ENCODE data around the gene GPX7.
"Not testable (repeated sequence)": the region's sequence is repeated elsewhere in the genome, so short reads cannot be mapped to it uniquely, and the experiment has no call there.

GPX7 gene

DNA sequence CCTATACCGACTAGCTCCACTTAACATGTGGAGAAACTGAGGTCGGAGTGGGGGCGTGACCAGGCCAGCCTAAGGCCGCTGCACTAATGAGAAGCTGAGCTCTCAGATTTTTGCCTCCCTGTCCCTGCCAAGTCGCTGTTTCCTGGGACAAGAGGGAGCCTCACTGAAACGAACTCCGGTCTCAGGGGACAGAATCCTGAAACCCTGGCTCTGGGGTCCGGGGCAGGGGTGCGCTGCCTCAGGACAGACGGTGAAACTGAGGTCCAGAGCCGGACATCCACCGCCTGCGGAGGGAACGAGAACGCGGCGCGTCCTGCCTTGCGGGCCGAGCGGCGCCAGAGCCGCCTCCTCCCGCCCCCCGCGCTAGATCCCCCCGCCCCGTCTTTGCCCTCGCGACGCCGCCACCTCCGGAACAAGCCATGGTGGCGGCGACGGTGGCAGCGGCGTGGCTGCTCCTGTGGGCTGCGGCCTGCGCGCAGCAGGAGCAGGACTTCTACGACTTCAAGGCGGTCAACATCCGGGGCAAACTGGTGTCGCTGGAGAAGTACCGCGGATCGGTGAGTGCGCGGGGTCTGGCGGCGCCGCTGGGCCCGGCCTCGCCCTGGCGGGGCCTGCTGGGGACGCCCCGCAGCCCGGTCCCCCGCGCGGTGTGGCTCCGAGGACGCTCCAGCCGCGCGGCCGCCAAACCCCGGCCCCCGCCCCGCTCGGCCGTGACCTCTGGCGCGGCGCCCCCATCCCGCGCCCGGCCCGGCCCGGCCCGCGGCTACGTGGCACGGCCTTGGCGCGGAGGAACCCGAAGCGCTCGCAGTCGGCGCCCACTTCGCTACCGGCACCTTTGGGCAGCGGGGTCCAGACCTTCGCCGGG, at the start of gene GPX7:
Gene GPX7 (plus strand): TSS at position 381 of the 865 bp plus-strand sequence. CDS start 39 bp downstream, at position 420.
- peak; percentile 16 to 29 for DNase-seq

DNA sequence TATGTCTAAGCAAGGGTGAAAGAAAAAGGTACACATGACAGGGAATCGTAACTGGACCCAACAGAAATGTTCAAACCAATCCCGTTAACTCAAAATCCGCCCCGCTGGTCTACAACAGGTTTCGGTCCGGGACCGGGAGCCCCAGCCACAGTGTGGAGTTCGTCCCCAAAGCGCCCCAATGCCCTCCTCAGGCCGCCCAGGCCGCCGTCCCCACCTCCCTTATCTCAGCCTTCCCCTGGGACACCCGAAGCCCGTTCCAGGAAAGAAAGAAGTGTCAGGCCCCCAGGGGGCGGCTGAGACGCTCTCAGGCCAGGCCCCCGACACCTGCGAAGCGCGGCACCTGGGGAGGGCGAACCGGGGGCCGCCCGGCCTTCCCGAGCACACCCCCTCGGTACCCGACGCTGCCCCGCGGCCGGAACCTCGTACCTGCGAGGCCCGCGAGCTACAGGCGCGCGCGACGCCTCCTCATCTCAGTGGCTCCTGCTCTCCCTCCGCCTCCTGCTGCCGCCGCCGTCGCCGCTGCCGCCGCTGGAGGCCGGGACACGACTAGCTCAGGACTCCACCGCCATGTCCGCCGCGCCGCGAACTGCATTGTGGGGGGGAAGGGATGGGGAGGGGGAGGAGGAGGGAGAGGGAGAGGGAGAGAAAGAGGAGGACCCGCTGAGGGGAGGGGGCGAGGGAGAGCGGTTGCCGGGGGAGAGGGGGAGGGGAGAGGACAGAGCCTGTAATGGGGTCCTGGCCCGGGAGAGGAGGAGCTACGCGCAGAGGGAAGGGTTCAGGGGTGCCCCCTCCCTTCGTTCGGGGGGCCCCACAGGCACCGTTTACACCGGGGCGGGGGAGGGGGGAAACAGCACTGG, 49.4 kb upstream of the GPX7 start, which contains the start of gene TUT4:
Gene TUT4 (minus strand): TSS at position 588 of the 857 bp plus-strand sequence. CDS start 26,812 bp downstream, outside the sequence.
- DNase-seq = peak; percentile 79 to 86

DNA sequence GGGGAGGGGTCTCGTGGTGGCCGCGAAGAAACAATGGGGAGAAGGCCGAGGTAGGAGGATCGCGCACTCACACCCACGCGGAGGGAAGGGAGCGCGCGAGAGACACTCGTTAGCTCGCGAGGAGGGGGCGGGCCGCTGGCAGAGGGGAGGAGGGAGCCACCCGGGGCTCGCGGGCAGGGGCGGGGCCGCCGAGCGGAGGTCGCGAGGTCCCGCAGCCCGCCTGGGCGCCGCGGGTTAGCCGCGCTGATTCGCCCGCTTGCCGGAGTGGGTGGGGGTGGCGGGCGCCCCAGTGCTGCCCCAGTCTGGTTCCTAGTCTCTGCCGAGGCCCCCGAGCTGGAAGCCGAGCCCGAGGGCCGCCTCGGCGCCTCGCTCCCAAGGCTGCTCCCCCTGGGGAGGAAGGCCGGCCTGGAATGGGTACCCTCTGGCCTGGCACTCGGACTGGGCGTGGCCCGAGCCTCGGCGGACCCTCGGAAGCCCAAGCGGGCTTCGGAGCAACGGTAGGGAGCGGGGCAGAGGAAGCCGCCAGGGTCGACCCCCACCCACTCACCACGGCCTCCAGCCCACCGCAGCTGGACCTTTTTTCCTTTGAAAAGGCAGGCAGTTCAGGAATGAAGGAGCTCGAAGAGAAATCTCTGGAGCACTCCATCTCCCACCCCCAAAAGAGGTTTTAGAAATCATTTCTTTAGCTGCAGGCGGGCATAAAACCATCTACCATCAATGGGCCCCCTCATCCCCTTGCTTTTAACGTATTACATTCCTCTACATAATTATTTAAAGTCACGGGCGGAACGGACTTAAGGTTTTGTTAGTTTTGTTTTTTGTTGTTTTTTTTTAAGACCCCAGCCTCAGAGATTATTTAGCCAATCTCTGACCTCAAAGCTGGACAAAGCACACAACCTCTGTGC, 48.6 kb upstream of the GPX7 start:
- peak; percentile 79 for DNase-seq

DNA sequence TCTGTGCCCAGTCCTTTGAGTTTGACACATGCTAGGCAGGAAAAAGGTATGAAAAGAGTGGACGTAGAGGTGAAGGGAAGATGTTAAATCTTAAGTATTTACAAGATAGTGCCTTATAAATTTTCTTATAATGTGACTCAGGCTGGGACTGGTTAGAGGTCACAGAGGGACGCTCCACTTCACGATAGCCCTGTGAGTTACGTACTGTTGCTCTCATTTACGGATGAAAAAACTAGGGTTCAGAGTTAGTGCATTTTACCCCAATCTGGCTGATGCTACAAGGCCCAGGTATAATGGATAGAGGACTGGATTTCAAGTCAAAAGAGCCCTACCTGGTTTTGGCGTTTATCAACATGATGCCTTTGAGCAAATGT, 47.9 kb upstream of the GPX7 start:
- DNase-seq = no peak

DNA sequence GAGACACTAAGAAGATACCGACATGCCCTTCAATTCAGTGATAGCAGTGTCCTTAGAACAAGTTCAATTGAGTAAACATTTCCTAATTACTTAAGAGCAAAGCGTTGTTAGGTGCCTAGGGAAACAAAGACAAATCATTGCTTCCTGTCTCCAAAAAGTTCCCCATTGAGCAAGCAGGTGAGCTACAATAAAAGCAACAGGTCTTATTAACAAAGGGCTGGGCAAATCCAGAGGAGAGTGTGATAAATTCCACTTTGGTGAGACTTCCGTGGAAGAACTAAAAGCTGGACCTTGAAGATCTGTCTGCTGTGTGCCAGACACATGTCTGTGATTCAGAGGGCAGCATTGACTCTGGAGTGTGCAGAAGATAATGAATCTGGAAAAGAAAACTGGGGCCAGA, 47.4 kb upstream of the GPX7 start:
- DNase-seq = no peak

DNA sequence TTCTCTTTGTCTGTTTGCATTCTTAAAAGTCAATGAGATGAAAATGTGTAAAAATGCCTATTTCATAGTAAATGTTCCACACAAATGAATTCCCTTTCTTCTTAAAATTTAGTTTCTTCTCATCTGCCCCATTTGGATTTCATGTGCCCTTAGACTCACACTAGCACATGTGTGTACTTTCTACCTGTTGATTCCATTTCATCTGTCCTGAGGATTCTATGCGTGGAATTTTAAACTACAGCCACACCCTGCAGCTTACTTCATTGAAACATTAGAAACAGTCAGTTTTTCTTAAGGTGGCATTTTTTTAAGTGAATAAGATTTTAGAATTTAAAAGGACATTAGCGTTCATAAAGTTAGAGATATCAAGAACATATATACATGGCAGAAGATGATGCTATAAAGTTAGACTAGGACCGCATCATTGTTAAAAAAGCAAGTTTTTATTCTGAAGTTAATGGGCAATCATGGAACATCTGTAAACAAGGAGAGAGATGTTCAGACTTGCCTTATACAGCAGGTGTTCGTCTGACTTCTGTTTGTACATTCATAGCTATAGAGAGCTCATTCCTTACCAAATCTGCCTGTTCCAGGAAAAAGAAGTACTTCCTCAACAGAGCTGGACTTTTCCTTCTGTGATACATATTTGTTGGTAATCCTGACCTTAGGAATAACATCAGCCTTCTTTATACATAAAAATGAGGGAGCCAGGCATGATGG, 45.4 kb upstream of the GPX7 start:
- no peak for DNase-seq

DNA sequence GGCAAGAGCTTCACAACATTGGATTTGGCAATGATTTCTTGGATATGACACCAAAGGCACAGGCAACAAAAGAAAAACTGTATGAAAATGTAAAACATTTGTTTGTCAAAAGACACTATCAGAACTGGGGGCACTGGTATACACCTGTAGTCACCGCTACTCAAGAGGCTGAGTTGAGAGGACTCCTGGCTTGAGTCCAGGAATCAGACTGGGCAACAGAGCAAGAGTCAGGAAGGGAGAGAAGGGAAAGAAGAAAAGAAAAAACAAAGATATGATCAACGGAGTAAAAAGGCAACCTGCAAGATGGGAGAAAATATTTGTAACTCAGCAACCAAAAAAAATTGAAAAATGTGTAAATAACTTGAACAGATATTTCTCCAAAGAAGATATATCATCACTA, 43.2 kb upstream of the GPX7 start:
- no peak for DNase-seq

DNA sequence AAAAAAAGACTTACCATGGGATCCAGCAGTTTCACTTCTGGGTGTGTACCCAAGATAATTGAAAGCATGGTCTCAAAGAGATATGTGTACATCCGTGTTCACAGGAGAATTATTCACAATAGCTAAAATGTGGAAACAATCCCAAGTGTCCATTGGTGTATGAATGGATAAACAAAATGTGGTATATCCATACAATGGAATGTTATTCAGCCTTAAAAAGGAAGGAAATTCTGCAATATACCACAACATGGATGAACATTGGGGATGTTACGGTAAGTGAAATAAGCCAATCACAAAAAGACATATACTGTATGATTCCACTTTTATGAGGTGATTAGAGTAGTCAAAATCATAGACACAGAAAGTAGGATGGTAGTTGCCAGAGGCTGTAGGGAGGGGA, 42.3 kb upstream of the GPX7 start:
- DNase-seq = no peak

DNA sequence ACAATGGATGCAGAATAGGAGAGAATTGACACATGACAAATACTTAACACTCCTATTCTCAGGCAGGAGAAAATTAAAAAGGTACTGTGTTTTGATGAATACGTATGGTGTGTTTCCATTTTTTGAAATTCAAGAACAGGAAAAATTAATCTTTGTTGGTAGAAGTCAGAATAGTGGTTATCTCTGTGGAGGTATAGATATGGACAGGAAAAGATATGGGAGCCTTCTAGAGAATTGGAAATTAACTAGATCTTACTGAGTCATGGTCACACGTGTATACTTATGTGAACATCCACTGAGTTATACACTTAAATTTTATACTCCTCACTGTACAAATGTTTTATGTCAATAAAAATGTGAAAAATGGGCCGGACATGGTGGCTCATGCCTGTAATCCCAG, 39.4 kb upstream of the GPX7 start:
- DNase-seq = no peak

DNA sequence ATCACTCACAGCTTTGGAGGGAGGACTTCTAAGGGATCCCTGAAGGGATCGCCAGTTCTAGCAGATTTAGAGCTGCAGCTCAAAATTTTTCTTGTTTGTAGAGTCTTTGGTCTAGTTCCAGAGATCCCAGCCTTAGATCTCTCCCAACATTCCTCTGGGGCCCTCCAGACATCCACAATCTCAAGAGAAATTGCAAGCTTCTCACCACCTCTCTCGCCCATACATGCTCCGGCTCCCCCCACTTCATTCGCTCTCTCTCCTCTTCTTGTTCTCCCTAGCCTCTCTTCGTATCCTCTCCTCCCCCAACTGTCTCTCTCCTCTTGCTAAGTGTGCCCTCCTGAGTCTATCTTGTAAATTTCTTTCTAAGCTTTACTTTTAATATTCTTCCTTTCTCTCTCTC, 34.2 kb upstream of the GPX7 start:
- DNase-seq = no peak

DNA sequence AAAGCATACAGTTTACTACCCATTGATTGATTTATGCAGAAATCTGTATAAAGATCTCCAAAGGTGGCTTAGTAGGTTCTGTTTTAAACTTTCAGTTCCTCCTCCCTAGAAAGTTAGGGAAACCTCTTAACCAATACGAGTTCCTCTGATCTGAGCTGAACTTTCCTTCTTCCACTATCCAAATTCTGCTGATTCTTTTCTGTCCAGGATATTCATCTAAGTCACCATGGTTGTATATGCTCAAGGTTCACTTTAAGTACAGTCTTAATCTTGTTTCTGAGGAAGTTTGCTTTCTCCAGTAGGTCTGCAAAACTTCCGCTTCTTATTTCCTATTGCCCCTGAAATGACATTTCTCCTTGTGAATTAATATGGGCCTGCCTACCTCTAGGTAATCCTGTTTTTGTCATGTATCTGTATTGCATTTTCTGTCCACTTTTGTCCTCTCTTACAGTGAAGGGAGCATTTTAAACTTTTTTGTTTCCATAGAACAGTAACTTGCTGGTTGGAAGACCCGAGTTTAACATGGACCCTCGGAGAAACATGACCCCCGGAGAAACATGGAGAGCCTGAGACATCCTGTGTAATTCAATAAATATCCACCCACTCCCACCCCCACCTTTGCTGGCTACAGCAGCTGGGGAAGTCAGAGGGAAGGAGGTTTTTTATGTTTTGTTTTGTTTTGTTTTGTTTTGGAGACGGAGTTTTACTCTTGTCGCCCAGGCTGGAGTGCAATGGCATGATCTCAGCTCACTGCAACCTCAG, 32.5 kb upstream of the GPX7 start:
- no peak for DNase-seq

DNA sequence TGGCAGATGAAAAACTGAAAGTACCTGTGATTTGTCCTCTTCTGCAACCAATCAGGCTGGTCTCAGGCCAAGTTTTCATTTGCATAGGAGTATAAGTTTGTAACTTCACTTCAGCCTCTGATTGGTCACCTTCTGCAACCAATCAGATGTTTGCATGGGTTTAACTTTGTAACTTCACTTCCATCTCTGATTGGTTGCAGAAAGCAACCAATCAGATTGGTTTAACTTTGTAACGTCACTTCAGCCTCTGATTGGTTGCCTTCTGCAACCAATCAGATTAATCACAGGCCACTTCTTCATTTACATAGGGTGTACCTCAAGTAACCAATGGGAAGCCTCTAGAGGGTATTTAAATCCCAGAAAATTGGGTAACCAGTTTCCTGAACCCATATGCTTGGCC, 30.4 kb upstream of the GPX7 start:
- no peak for DNase-seq

DNA sequence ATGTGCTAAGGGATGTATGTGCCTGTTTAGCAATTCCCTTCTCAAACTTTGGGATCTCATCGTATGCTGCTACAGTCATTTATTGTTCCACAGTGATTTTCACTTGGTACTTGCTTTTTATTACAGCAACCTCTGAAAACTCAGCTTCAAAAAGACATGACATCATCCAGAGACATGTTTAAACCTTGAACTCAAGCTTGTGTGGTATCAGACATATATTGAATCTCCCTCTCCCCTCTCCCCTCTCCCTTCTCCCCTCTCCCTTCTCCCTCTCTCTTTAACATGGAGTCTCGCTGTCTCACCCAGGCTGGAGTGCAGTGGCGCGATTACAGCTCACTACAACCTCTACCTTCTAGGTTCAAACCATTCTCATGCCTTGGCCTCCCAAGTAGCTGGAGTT, 29.8 kb upstream of the GPX7 start:
- DNase-seq = no peak

DNA sequence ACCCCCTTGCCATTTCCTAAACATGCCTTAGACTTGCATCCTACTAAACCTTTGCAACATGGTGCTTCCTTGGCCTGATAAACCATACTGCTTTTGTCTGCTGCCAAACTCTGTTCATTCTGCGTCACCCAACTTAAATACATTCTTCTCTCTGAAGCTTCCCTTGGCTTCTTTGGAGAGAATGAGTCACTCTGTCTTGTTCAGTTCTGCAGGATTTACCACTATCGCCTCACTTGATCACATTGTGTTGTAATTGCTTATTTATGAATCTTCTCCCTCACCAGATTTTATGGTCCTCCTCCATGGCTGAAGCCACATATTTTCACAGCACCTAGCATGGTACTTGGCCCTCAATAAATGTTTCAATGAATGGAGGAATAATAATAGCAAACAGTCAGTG, 27.6 kb upstream of the GPX7 start:
- DNase-seq = peak in 1 of 2 donors; percentile 9

DNA sequence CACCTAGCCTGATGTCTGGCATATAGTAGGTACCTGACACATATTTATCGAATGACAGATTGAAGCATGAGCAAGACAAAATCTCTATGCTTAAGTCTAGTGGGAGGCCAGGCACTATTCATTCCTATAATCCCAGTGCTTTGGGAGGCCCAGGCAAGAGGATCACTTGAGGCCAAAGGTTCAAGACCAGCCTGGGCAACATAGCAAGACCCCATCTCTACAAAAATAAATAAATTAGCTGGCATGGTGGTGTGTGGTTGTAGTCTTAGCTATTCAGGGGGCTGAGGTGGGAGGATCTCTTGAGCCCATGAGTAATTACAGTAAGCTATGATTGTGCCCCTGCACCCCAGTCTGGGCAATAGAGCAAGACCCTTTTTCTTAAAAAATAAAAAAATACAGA, 26.1 kb upstream of the GPX7 start:
- no peak for DNase-seq

DNA sequence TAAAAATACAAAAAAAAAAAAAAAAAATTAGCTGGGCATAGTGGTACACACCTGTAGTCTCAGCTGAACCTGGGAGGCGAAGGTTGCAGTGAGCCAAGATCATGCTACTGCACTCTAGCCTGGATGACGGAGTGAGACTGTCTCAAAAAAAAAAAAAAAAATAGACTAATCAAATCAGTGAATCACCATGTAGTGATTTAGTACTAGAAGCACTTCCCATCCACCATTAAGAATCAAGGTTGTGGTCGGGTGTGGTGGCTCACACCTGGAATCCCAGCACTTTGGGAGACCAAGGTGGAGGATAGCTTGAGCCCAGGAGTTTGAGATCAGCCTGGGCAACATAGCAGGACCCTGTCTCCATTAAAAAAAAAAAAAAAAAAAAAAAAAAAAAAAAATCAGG, 24.1 kb upstream of the GPX7 start:
- DNase-seq = not testable (repeated sequence)

DNA sequence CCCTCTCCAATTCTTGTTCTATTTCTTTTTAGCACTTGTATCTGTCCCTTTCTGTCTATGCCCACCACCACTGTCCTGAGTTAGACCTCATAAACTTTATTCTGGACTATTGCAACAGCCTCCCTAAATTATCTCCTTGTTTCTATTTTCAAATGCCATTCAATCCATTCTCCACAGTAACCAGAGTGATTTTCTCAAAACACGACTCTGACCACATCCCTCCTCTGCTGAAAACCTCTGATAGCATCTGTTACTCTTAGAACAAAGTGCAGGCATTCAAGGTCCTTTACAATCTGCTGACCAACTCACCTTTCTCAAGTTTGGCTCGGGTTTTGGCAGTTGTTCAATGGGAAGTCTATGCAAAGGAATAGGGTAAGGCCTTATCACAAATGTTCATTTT, 22.8 kb upstream of the GPX7 start:
- DNase-seq = no peak

DNA sequence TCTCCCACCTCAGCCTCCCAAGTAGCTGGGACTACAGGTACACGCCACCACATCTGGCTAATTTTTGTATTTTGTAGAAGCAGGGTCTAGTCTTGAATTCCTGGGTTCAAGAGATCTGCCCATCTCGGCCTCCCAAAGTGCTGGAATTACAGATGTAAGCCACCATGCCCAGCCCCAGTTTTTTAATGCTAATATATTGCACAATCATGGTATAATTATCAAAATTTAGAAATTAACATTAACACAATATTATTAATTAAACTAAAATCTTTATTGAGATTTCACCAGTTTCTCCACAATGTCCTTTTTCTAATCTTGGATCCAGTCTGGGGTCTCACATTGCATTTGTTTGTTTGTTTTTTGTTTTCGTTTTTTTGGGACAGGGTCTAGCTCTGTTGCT, 21.9 kb upstream of the GPX7 start:
- DNase-seq = no peak

DNA sequence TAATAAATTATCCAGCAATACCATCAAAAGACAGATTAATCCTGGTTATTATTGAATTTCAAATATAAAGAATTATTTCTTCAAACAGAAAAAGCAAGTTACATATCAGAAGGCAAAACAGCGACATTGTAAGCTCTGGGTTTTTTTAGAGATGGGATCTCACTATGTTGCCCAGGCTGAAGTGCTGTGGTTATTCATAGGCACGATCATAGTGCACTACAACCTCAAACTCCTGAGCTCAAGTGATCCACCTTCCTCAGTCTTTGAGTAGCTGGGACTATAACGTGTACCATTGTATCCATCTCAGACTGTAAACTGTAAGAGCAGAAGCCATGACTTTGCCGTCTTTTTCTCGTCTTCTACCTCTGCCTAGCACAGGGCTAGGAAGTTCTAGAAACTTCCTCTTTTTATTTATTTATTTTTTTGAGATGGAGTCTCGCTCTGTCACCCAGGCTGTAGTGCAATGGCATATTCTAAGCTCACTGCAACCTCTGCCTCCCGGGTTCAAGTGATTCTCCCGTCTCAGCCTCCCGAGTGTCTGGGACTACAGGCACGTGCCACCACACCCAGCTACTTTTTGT, 20.0 kb upstream of the GPX7 start:
- no peak for DNase-seq

DNA sequence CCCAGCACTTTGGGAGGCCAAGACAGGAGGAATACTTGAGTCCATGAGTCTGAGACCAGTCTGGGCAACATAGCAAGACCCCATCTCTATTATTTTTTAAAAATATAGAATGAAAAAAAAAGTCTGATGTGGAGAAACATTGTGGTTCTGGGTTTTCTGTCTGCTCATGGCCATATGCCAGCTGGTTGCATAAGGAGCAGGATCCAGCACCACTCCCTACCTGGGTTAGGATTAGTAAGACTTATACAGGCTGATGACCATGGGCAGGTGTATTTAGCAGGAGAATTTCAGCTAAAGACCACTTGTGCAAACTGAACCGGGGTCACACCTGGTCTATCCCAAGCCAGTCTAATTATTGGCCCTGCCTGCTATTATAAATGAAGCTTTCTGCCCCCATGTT, 16.7 kb upstream of the GPX7 start:
- DNase-seq = no peak

DNA sequence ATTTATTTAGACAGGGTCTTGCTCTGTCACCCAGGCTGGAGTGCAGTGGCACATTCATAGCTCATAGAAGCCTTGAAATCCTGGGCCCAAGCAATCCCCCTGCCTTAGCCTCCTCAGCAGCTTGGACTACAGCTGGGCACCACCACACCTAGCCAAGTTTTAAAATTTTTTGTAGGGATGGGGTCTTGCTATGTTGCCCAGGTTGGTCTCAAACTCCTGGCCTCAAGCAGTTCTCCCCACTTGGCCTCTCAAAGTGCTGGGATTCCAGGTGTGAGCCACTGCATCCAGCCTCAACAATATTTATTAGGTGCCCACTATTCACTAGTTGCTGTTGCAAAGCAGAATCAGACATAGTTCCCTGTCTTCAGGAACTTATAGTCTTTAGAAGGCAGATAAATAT, 14.1 kb upstream of the GPX7 start:
- DNase-seq = no peak
